Endothelial cell of hepatic sinusoid (primary cell): ENCODE measurements around the gene GSAP.
"Not testable (repeated sequence)": the region's sequence is repeated elsewhere in the genome, so short reads cannot be mapped to it uniquely, and the experiment has no call there.

Experiments used
- in situ Hi-C: cut with HindIII; loops from 2 replicates; pipeline ENCODE4 v1.10.0; 2017; ENCODE audit warnings: low sequenced_read_pairs

Gene GSAP

GRCh38 chr7:77335581-77335980, 80.6 kb downstream of the GSAP start:
- in situ Hi-C loops = no loop called here

- in situ Hi-C loops = not testable (repeated sequence)
Measured at GRCh38 chr7:77334039-77334438, 82.1 kb downstream of the GSAP start.

GRCh38 chr7:77331938-77332695, 84.0 kb downstream of the GSAP start:
- in situ Hi-C loops = no loop called here

- in situ Hi-C loops = no loop called here
Measured at GRCh38 chr7:77330169-77330882, 85.8 kb downstream of the GSAP start.

- in situ Hi-C loops = loop anchor here (5.0 kb wide), 1 partner anchor 77 kb away; no protein-coding TSS in a partner anchor
Measured at GRCh38 chr7:77329466-77330168, 86.5 kb downstream of the GSAP start.

GRCh38 chr7:77328669-77329068, 87.5 kb downstream of the GSAP start:
- in situ Hi-C loops = loop anchor here (5.0 kb wide), 1 partner anchor 76 kb away; no protein-coding TSS in a partner anchor

GRCh38 chr7:77327932-77328628, 88.1 kb downstream of the GSAP start:
- in situ Hi-C loops = loop anchor here (5.0 kb wide), 1 partner anchor 76 kb away; no protein-coding TSS in a partner anchor

- in situ Hi-C loops = loop anchor here (5.0 kb wide), 1 partner anchor 75 kb away; no protein-coding TSS in a partner anchor
Measured at GRCh38 chr7:77327067-77327931, 88.8 kb downstream of the GSAP start.

- in situ Hi-C loops = loop anchor here (5.0 kb wide), 1 partner anchor 74 kb away; no protein-coding TSS in a partner anchor
Measured at GRCh38 chr7:77326131-77326530, 90.0 kb downstream of the GSAP start.

GRCh38 chr7:77321300-77321699, 94.8 kb downstream of the GSAP start:
- in situ Hi-C loops = no loop called here

- in situ Hi-C loops = no loop called here
Measured at GRCh38 chr7:77320714-77321113, 95.4 kb downstream of the GSAP start.

- in situ Hi-C loops = no loop called here
Measured at GRCh38 chr7:77320137-77320536, 96.0 kb downstream of the GSAP start.

GRCh38 chr7:77318019-77318418, 98.1 kb downstream of the GSAP start:
- in situ Hi-C loops = no loop called here

GRCh38 chr7:77316219-77316978, 99.8 kb downstream of the GSAP start:
- in situ Hi-C loops = no loop called here

GRCh38 chr7:77315182-77315591, 101.0 kb downstream of the GSAP start:
- in situ Hi-C loops = no loop called here

GRCh38 chr7:77313876-77314480, 102.2 kb downstream of the GSAP start:
- in situ Hi-C loops = no loop called here

- in situ Hi-C loops = no loop called here
Measured at GRCh38 chr7:77313085-77313484, 103.1 kb downstream of the GSAP start.

- in situ Hi-C loops = no loop called here
Measured at GRCh38 chr7:77310982-77311381, 105.2 kb downstream of the GSAP start.
